Central memory CD4-positive, alpha-beta T cell (primary cell): ENCODE measurements around the gene RNF39.
"Not testable (repeated sequence)": the region's sequence is repeated elsewhere in the genome, so short reads cannot be mapped to it uniquely, and the experiment has no call there.

ENCODE experiments used
- DNase-seq: peaks from one replicate; pipeline ENCODE4 v3.0.0; 2022
- total RNA-seq, 3 experiments: gene quantifications; one replicate each; lab custom pipeline; 2026; lab: John Stamatoyannopoulos, UW

RNF39 gene
- 0 reads per million in 3 experiments for total RNA-seq

- DNase-seq = no peak
Observed at GRCh38 chr6:30075094-30075789, at the start of gene RNF39. Gene RNF39, minus strand, starts transcription at chr6:30075769. Its CDS starts 184 bp downstream, at chr6:30075585.

GRCh38 chr6:30122515-30122914 is 46.9 kb upstream of the RNF39 start:
- DNase-seq = no peak

GRCh38 chr6:30121446-30122366 is 46.1 kb upstream of the RNF39 start:
- DNase-seq = no peak

- not testable (repeated sequence) for DNase-seq
Observed at GRCh38 chr6:30118691-30119090, 43.1 kb upstream of the RNF39 start.

GRCh38 chr6:30116724-30117123 is 41.2 kb upstream of the RNF39 start:
- no peak for DNase-seq

- DNase-seq = no peak
Observed at GRCh38 chr6:30113841-30114240, 38.3 kb upstream of the RNF39 start.

GRCh38 chr6:30113003-30113759 is 37.6 kb upstream of the RNF39 start, which contains the start of gene TRIM31:
Gene TRIM31, minus strand, starts transcription at chr6:30113090. Its CDS starts 285 bp downstream, at chr6:30112805.
- DNase-seq = no peak

GRCh38 chr6:30112402-30112994 is 36.9 kb upstream of the RNF39 start:
- DNase-seq = no peak

- DNase-seq = no peak
Observed at GRCh38 chr6:30111266-30111856, 35.8 kb upstream of the RNF39 start.

- DNase-seq = no peak
Observed at GRCh38 chr6:30104661-30105060, 29.1 kb upstream of the RNF39 start.

- no peak for DNase-seq
Observed at GRCh38 chr6:30103872-30104179, 28.3 kb upstream of the RNF39 start.

- DNase-seq = peak; percentile 78
Observed at GRCh38 chr6:30102970-30103871, 27.7 kb upstream of the RNF39 start.

GRCh38 chr6:30102414-30102969 is 26.9 kb upstream of the RNF39 start:
- DNase-seq = no peak

GRCh38 chr6:30101444-30102413 is 26.2 kb upstream of the RNF39 start:
- peak; percentile 32 for DNase-seq

GRCh38 chr6:30100585-30101443 is 25.2 kb upstream of the RNF39 start:
- DNase-seq = no peak

GRCh38 chr6:30100154-30100553 is 24.6 kb upstream of the RNF39 start:
- DNase-seq = no peak

- no peak for DNase-seq
Observed at GRCh38 chr6:30097902-30098768, 22.6 kb upstream of the RNF39 start.

- no peak for DNase-seq
Observed at GRCh38 chr6:30096829-30097228, 21.3 kb upstream of the RNF39 start.
